GM12878 (cell line): Measurements from ENCODE around the gene SLC26A11. TPM values are rescaled to one million over a fixed set of nuclear protein-coding genes. Genes with fewer than 3 reads are reported as not detected.
A peak's percentile ranks its signal among the peaks of the same experiment; 100 is the strongest.

Experiments used
- ATAC-seq: fragments of 200-7000 bp; cut with Tn5 transposase; 3 replicates; pipeline ENCODE4 v1.9.1; 2020; ENCODE audit warnings: mild to moderate bottlenecking, moderate library complexity
- BruUV-seq: library from RNA; stranded (reverse); fragments of 400-500 nt; replicated peaks from 2 replicates; lab custom pipeline; 2021; lab: Mats Ljungman, UMichigan
- CTCF ChIA-PET: fragments of 300-600 bp; sonication (Branson Sonifier 250); formaldehyde crosslinking; extraction: SDS; loops from one replicate; lab custom pipeline; 2021; ENCODE audit warnings: inconsistent platforms; lab: Yijun Ruan, JAX
- POLR2A ChIA-PET: fragments of 350-600 bp; formaldehyde crosslinking; extraction: SDS; loops from one replicate; lab custom pipeline; 2021; ENCODE audit warnings: inconsistent platforms; lab: Charles Lee
- RAD21 ChIA-PET: fragments of 300-600 bp; sonication (Branson Sonifier 250); formaldehyde crosslinking; loops from one replicate; lab custom pipeline; 2023; ENCODE audit warnings: antibody characterized with exemption; ENCODE audit not compliant: unreplicated experiment; lab: Charles Lee
- SMC1A ChIA-PET: fragments of 300-600 bp; sonication (Branson Sonifier 250); formaldehyde crosslinking; loops from one replicate; lab custom pipeline; 2023; ENCODE audit not compliant: unreplicated experiment, uncharacterized antibody; lab: Charles Lee
- DNase-seq: peaks from one replicate; pipeline ENCODE4 v3.0.0-alpha.2; 2011; ENCODE audit warnings: low read depth, low spot score
- FAIRE-seq: peaks from 3 replicates; lab custom pipeline; 2011; peaks lifted over from hg19 to GRCh38; lab: Jason Lieb, UNC
- H2AFZ ChIP-seq: 2 replicates; pipeline ENCODE4 v1.6.0; 2011; ENCODE audit warnings: low read depth, low read length, control low read depth; ENCODE audit not compliant: control insufficient read depth
- H3K27ac ChIP-seq: 2 replicates; pipeline ENCODE4 v1.5.1; 2011; ENCODE audit warnings: control low read depth; ENCODE audit not compliant: control insufficient read depth, insufficient read depth
- H3K27me3 ChIP-seq, 2 experiments: replicated peaks in 1 of 2; 2 replicates each; pipeline versions ENCODE4 v1.6.0 to v1.6.1; 2011; ENCODE audit warnings: low read length in 1 of 2; ENCODE audit not compliant: control insufficient read depth in 2 of 2, insufficient read depth in 2 of 2
- H3K36me3 ChIP-seq, 2 experiments: 2 replicates each; pipeline ENCODE4 v1.5.1; 2011; ENCODE audit warnings: low read length in 1 of 2; ENCODE audit not compliant: control insufficient read depth in 2 of 2, insufficient read depth in 2 of 2
- H3K4me1 ChIP-seq: 2 replicates; pipeline ENCODE4 v1.6.1; 2011; ENCODE audit warnings: mild to moderate bottlenecking, low read length, moderate library complexity, mixed read lengths; ENCODE audit not compliant: control insufficient read depth, insufficient read depth
- H3K4me2 ChIP-seq: 2 replicates; pipeline ENCODE4 v1.6.0; 2011; ENCODE audit warnings: control low read depth; ENCODE audit not compliant: control insufficient read depth, insufficient read depth
- H3K4me3 ChIP-seq: fragments of 200-600 bp; sonication (generic); 2 replicates; pipeline ENCODE4 v1.5.1; 2016
- H3K79me2 ChIP-seq: 2 replicates; pipeline ENCODE4 v1.6.0; 2011; ENCODE audit warnings: low read length; ENCODE audit not compliant: control insufficient read depth, insufficient read depth
- H3K9ac ChIP-seq: 2 replicates; pipeline ENCODE4 v1.8.0; 2011; ENCODE audit warnings: low read length, control low read depth, mixed read lengths; ENCODE audit not compliant: control insufficient read depth, insufficient read depth
- H3K9me3 ChIP-seq: replicated peaks from 3 replicates; pipeline ENCODE4 v1.5.1; 2011; ENCODE audit warnings: mild to moderate bottlenecking, low read length; ENCODE audit not compliant: control insufficient read depth, insufficient read depth
- H4K20me1 ChIP-seq: 2 replicates; pipeline ENCODE4 v1.6.0; 2011; ENCODE audit not compliant: control insufficient read depth, insufficient read depth
- FOXM1 ChIP-seq: IDR thresholded peaks from 2 replicates; pipeline ENCODE4 v1.6.1; 2012; ENCODE audit warnings: low read depth, mild to moderate bottlenecking, inconsistent platforms, low read length, moderate library complexity
- KLF5 ChIP-seq: fragments of 450-650 bp; IDR thresholded peaks from 2 replicates; pipeline ENCODE4 v1.6.1; 2014; ENCODE audit warnings: mild to moderate bottlenecking; ENCODE audit not compliant: partially characterized antibody
- NR2C1 ChIP-seq: fragments of 450-650 bp; IDR thresholded peaks from 2 replicates; pipeline ENCODE4 v1.6.1; 2017; ENCODE audit warnings: antibody characterized with exemption, mild to moderate bottlenecking, moderate library complexity
- POLR2A ChIP-seq: IDR thresholded peaks from 2 replicates; pipeline ENCODE4 v1.6.1; 2011; ENCODE audit warnings: low read depth, mild to moderate bottlenecking, low read length
- POU2F2 ChIP-seq: IDR thresholded peaks from 3 replicates; pipeline ENCODE4 v1.6.1; 2011; ENCODE audit warnings: low read depth, mild to moderate bottlenecking, low read length, borderline replicate concordance
- SREBF1 ChIP-seq: IDR thresholded peaks from 2 replicates; pipeline ENCODE4 v1.6.1; 2012; ENCODE audit warnings: mild to moderate bottlenecking, low read length
- WRNIP1 ChIP-seq: IDR thresholded peaks from 2 replicates; pipeline ENCODE4 v1.6.1; 2011; ENCODE audit warnings: low read depth, low read length, improper control_type of control experiment, borderline replicate concordance
- WGBS: methylation state at CpG from one replicate; pipeline ENCODE4 v1.1.6; 2016; ENCODE audit warnings: low lambda C conversion rate; ENCODE audit not compliant: insufficient replicate concordance, insufficient coverage; ENCODE audit errors: missing lambda C conversion rate; 5-methylcytosine and 5-hydroxymethylcytosine counted together
- in situ Hi-C: fragments of 300-500 bp; cut with MboI; formaldehyde crosslinking; loops from 9 replicates; pipeline ENCODE4 v1.14.3; 2018; ENCODE audit warnings: mixed read lengths
- intact Hi-C: fragments of 100-400 bp; cut with micrococcal nuclease; formaldehyde crosslinking; loops from one replicate; pipeline ENCODE4 v1.14.2; 2022; ENCODE audit not compliant: unreplicated experiment
- polyA plus RNA-seq, 11 experiments: library from polyadenylated mRNA; depleted of rRNA in 4 of 11; unstranded in 6 of 11; stranded (reverse) in 5 of 11; fragments of >200 nt; fragmentation: Nextera tagmentation in 4 of 11; fragmentation: Illumina TruSeq in 1 of 11; extraction: Ambion mirVana in 4 of 11; extraction: Trizol in 1 of 11; gene quantifications; 1 replicate in 1 of 11; 2 replicates in 10 of 11; pipeline versions ENCODE4 v1.2.1 to v1.2.3, GENCODE V29; 2011 to 2016; ENCODE audit warnings: inconsistent platforms in 2 of 11, missing spikeins in 2 of 11, low read depth in 1 of 11
- total RNA-seq, 4 experiments: library from RNA; depleted of rRNA in 3 of 4; stranded (reverse); fragments of >200 nt in 3 of 4; fragmentation: Illumina TruSeq in 1 of 4; extraction: Trizol in 1 of 4; gene quantifications; 2 replicates each; pipeline versions ENCODE4 v1.2.1 to v1.2.3, GENCODE V29; 2013 to 2021
- TF ChIP-seq, protein P1 (sequence below): IDR thresholded peaks from 2 replicates; pipeline ENCODE4 v1.6.1; 2012; ENCODE audit warnings: low read depth, low read length, improper control_type of control experiment

SLC26A11 gene
- total and polyA plus RNA-seq, 10 of the 15 experiments (the other 5 are each of a cell fraction or from before 2014, with no cell fraction given) = 0.05 to 4.1 (median 1.2) TPM; not detected in 1

GRCh38 chr17:80269405-80269807, 49.2 kb downstream of the SLC26A11 start:
- ATAC-seq = no peak
- Histone ChIP-seq H3K4me1 (peaks cover 8% of the 10 kb centered on the region), H4K20me1 (peaks cover 5% of the 10 kb centered on the region), H3K4me3 (no peak overlapping the region), H3K36me3 (peaks cover 16 to 39% of the 10 kb centered on the region in 2 experiments; a peak in 3 of 4 replicates), H3K27ac (no peak overlapping the region), H3K79me2 (peaks cover 50% of the 10 kb centered on the region), H3K9ac (no peak overlapping the region), H3K27me3 (no peaks in the 10 kb centered on the region), H3K9me3 (no peaks in the 10 kb centered on the region; the same call in 2 of the 3 replicates), H3K4me2 (no peak overlapping the region), H2AFZ (no peak overlapping the region)
- BruUV-seq = no TSS peak
- ChIA-PET POLR2A (interaction anchor here (0.6 kb wide), 1 partner anchor 511 kb away, joined by 3 read pairs; no protein-coding TSS in a partner anchor), SMC1A (no interaction called here), CTCF (no interaction called here), RAD21 (no interaction called here)
- DNase-seq = no peak
- no peak for FAIRE-seq
- in situ Hi-C loops (no loop called here), intact Hi-C loops (no loop called here)
- WGBS = 100% methylated on average over 2 of the region's 2 CpGs
- TF ChIP-seq NR2C1 (no peak), SREBF1 (no peak), POU2F2 (no peak), KLF5 (no peak), WRNIP1 (no peak)
- TF ChIP-seq, protein P1, sequence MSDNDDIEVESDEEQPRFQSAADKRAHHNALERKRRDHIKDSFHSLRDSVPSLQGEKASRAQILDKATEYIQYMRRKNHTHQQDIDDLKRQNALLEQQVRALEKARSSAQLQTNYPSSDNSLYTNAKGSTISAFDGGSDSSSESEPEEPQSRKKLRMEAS = no peak

DNA sequence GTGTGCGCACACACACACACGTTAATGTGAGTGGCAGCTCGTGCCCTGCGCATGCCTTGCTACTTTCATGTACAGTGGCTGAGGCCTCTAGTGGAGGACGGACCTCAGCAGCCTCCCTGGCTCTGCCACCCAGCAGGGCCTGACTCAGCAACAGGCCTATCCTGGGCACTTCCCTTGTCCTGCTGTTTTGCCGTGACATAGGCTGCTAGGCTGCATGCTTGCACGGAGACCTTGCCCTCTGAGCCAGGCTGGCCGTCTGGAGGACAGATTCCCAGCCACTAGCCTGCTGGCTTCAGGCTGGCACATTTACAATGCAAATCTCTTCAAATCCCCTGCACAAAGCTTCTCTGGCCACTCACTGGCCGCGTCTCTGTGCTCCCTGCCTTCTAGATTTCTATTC, 49.9 kb downstream of the SLC26A11 start:
- intact Hi-C loops (no loop called here), in situ Hi-C loops (no loop called here)
- Histone ChIP-seq H3K36me3 (peaks cover 16 to 39% of the 10 kb centered on the region in 2 experiments; a peak in 3 of 4 replicates), H3K27ac (no peak overlapping the region), H3K79me2 (peaks cover 45% of the 10 kb centered on the region), H3K9me3 (no peaks in the 10 kb centered on the region; the same call in 2 of the 3 replicates), H3K9ac (no peak overlapping the region), H2AFZ (no peak overlapping the region), H4K20me1 (peaks cover 5% of the 10 kb centered on the region), H3K4me1 (peaks cover 8% of the 10 kb centered on the region), H3K4me3 (no peak overlapping the region), H3K27me3 (no peaks in the 10 kb centered on the region), H3K4me2 (no peak overlapping the region)
- ChIA-PET POLR2A (interaction anchor here (0.6 kb wide), 1 partner anchor 512 kb away, joined by 3 read pairs; no protein-coding TSS in a partner anchor), RAD21 (no interaction called here), CTCF (interaction anchor here (1.3 kb wide), 1 partner anchor 74 kb away, joined by 6 read pairs; no protein-coding TSS in a partner anchor), SMC1A (interaction anchor here (1.1 kb wide), 1 partner anchor 12 kb away, joined by 3 read pairs; no protein-coding TSS in a partner anchor)
- WGBS = 97% methylated on average over 10 of the region's 10 CpGs
- ATAC-seq (no peak), DNase-seq (no peak), FAIRE-seq (no peak)
- BruUV-seq = no TSS peak
- peak; percentile 44 for TF ChIP-seq POLR2A
- no peak for TF ChIP-seq FOXM1
